DND-41 (cell line): ENCODE measurements around the gene NPPB.

Source experiments
- EZH2 ChIP-seq: IDR thresholded peaks from 3 replicates; pipeline ENCODE4 v1.6.1; 2012; ENCODE audit warnings: borderline replicate concordance, low read depth, mild to moderate bottlenecking, moderate library complexity, low read length, inconsistent platforms; ENCODE audit not compliant: severe bottlenecking
- TF ChIP-seq, protein P1 (sequence below): IDR thresholded peaks from 2 replicates; pipeline ENCODE4 v1.5.1; 2012; ENCODE audit warnings: borderline replicate concordance, low read length, moderate library complexity, mild to moderate bottlenecking; ENCODE audit not compliant: poor library complexity, severe bottlenecking; ENCODE audit errors: extremely low read depth

DNA sequence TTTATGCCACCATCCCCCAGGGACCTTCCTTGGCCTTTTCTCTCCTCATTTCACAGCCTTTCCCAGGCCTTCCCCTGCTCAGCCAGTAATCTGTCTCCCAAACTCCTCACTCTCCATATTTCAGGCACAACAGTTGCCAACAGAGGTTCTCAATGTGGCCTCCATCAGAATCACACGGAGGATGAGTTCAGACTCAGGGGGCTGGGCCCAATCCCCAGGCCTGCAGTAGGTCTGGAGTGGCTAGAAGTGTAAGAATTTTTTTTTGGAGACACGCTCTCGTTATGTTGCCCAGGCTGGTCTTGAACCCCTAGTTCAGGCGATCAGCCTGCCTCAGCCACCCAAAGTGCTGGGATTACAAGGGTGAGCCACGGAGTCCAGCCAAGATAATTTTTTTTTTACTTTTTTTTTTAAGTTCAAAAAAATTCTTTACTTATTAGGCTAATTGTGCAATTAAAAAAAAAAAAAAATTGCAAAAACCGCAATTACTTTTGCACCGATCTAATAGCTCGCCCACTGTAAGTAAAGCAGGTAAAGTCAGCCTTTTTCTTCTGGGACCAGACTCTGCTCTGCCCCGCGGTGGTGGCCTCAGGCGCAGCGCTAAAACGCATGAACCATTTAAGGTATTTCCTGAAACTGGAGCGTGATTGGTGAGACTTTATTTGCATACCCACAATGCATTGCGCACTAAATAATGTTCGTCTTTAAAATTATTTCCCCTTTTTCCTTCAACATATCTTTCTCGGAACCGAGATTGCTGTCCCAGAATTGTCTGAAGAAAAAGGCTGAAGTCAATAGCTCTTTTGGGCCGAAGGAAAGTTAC, 48.7 kb upstream of the NPPB start:
- TF ChIP-seq, protein P1, sequence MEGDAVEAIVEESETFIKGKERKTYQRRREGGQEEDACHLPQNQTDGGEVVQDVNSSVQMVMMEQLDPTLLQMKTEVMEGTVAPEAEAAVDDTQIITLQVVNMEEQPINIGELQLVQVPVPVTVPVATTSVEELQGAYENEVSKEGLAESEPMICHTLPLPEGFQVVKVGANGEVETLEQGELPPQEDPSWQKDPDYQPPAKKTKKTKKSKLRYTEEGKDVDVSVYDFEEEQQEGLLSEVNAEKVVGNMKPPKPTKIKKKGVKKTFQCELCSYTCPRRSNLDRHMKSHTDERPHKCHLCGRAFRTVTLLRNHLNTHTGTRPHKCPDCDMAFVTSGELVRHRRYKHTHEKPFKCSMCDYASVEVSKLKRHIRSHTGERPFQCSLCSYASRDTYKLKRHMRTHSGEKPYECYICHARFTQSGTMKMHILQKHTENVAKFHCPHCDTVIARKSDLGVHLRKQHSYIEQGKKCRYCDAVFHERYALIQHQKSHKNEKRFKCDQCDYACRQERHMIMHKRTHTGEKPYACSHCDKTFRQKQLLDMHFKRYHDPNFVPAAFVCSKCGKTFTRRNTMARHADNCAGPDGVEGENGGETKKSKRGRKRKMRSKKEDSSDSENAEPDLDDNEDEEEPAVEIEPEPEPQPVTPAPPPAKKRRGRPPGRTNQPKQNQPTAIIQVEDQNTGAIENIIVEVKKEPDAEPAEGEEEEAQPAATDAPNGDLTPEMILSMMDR: peak; percentile 93
- no peak for TF ChIP-seq EZH2
